GM12865 (cell line): ENCODE results near the gene NADK.
"Not testable (repeated sequence)": the region's sequence is repeated elsewhere in the genome, so short reads cannot be mapped to it uniquely, and the experiment has no call there.

Source experiments
- DNase-seq: peaks from one replicate; pipeline ENCODE4 v3.0.0; 2010; ENCODE audit warnings: low read depth
- H3K4me3 ChIP-seq: 2 replicates; pipeline ENCODE4 v1.5.1; 2011; ENCODE audit warnings: mild to moderate bottlenecking, low read depth, low read length, control low read depth
- TF ChIP-seq, protein P1 (sequence below): IDR thresholded peaks from 2 replicates; pipeline ENCODE4 v1.5.1; 2011; ENCODE audit warnings: low read length, control low read depth, low read depth, inconsistent platforms; ENCODE audit not compliant: insufficient read depth; ENCODE audit errors: missing control alignments

NADK gene

GRCh38 chr1:1732381-1732780 is 45.9 kb downstream of the NADK start:
- no peak for DNase-seq
- TF ChIP-seq, protein P1, sequence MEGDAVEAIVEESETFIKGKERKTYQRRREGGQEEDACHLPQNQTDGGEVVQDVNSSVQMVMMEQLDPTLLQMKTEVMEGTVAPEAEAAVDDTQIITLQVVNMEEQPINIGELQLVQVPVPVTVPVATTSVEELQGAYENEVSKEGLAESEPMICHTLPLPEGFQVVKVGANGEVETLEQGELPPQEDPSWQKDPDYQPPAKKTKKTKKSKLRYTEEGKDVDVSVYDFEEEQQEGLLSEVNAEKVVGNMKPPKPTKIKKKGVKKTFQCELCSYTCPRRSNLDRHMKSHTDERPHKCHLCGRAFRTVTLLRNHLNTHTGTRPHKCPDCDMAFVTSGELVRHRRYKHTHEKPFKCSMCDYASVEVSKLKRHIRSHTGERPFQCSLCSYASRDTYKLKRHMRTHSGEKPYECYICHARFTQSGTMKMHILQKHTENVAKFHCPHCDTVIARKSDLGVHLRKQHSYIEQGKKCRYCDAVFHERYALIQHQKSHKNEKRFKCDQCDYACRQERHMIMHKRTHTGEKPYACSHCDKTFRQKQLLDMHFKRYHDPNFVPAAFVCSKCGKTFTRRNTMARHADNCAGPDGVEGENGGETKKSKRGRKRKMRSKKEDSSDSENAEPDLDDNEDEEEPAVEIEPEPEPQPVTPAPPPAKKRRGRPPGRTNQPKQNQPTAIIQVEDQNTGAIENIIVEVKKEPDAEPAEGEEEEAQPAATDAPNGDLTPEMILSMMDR, result no peak

DNA sequence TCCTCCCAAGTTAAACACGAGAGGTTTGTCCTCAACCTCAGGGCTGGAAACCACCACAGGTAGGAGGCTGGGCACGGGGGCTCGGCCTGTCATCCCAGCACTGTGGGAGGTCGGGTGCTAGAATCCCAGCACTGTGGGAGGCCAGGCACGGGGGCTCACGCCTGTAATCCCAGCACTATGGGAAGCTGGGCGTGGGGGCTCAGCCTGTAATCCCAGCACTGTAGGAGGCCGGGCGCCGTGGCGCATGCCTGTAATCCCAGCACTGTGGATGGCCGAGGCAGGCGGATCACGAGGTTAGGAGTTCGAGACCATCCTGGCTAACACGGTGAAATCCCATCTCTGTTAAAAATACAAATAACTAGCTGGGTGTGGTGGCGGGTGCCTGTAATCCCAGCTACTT is 47.4 kb downstream of the NADK start:
- TF ChIP-seq, protein P1, result no peak
- DNase-seq, result no peak
- no peak overlapping the region for H3K4me3 ChIP-seq

More at GRCh38 chr1:1732381-1732780, 45.9 kb downstream of the NADK start:
- H3K4me3 ChIP-seq, result no peak overlapping the region

GRCh38 chr1:1730230-1730629 is 48.0 kb downstream of the NADK start:
- not testable (repeated sequence) for H3K4me3 ChIP-seq, DNase-seq

- not testable (repeated sequence) for DNase-seq, H3K4me3 ChIP-seq
Observed at GRCh38 chr1:1729116-1729816, 49.0 kb downstream of the NADK start.

DNA sequence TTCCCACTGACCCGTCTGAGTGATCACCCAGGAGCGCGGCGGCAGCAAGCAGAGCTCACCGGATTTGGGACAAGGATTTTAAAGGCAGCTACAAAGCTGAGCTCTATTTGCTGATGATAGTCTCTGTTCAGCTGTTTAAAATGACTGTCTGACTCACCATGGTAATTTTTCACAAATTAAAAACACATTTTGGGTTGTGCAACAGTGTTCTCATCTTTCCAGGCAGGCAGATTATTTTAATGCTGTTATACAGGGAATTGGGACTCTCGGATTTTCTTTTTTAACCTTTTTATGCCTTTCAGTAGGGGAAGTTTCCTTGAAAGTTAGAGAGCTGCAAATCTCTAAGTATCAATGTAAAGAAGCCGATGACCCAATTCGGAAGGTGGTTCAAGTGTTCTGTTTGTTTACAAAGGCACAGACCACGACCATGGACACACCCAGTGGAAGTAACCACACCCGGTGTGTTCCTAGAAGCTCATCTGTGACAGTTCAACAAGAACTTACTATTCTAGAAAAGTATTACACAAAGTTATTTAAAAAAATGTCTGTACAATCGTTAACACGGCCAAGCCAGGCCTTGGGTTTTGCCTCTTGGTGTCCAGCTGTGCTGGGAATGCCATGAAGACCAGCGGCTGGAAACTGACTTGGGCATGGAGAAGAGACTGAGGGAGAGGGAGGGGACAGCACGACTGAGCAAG is 49.8 kb downstream of the NADK start:
- not testable (repeated sequence) for H3K4me3 ChIP-seq
- peak; percentile 65 for DNase-seq

DNA sequence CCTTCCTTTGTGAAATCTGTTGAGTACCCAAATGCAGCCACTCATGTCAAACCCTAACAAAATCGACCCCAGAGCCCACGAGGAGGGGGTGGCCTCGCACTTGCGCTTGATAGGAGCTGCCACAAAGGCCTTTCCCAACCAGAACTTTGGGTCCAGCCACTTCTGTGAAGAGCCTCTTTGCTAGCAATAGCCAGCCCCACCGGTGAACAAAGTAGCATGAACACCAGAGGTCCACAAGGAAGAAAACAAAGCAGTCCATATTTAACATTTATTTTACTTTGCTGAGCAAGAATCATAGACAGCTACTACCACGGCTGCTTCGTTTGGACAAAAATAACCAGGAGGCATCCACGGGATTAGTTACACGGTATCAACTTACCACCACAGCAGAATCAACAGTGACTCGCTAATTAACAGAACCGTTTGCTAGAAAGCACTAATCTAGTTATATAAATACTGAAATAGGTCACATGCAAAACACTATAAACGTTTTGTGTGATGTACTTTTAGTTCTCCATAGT is 51.1 kb downstream of the NADK start:
- not testable (repeated sequence) for H3K4me3 ChIP-seq, DNase-seq

GRCh38 chr1:1726088-1726487 is 52.2 kb downstream of the NADK start:
- not testable (repeated sequence) for DNase-seq, H3K4me3 ChIP-seq

- peak; percentile 100 for DNase-seq
- H3K4me3 ChIP-seq, result peak within 1 kb of the TSS; percentile 73
Observed at GRCh38 chr1:1724035-1724864, 54.0 kb downstream of the NADK start, which contains the start of gene CDK11A. Gene CDK11A (minus strand): TSS chr1:1724357. CDS start chr1:1722818, 1,539 bp downstream.

GRCh38 chr1:1721201-1721600 is 57.1 kb downstream of the NADK start:
- no peak overlapping the region for H3K4me3 ChIP-seq
- no peak for DNase-seq
- TF ChIP-seq, protein P1, result no peak

DNA sequence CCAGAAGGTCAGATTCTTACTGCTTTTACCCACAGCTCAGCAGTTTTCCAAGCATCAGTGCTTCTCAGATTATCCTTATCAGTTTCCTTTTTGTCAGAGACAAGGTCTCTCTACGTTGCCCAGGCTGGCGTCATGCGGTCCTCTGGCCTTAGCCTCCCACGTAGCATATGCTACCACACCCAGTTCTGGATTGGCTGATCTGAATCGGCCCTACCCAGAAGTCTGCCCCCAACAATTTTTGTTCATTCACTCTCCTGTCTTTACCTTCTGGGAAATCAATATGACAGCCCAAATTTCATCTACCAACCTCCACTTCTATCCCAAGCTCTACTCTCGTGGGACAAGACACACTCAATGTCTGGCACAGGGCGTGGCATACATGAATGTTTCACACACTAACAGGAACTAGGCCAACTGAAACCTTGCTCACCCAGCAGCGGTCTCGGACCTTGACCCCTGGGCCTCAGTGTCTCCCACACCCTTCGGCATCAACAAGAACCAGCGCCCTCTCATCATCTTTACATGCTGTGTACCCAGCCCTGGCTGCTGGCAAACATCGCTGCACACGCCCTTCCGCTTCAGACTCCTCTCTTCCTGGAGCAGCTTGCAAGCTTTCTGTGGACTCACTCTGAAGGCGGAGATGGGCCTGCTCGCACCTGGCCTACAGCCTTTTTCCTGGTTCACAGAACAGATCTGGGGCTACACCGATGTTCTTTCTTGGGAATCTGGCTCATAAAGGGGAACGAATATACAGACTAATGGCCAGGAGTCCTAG is 63.0 kb downstream of the NADK start:
- DNase-seq, H3K4me3 ChIP-seq: not testable (repeated sequence)

DNA sequence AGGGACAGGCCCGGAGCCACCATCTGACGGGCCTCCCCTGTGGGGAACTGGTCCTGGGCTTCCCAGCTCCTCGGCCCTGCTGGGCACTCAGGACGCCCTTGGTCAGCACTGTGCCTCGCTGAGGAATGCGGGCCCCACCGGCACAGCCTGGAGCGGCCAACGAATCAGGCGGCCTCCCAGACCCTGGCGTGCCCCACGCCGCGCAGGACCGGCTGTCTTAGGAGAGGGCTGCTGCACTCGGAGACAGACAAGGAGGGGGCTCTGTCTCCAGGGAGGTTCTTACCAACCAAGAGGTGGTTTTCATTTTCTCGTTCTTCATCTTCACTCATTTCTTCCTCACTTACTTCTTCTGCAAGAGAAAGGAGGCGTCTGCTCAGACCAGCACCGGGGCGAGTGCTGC is 70.4 kb downstream of the NADK start:
- not testable (repeated sequence) for DNase-seq, H3K4me3 ChIP-seq

DNA sequence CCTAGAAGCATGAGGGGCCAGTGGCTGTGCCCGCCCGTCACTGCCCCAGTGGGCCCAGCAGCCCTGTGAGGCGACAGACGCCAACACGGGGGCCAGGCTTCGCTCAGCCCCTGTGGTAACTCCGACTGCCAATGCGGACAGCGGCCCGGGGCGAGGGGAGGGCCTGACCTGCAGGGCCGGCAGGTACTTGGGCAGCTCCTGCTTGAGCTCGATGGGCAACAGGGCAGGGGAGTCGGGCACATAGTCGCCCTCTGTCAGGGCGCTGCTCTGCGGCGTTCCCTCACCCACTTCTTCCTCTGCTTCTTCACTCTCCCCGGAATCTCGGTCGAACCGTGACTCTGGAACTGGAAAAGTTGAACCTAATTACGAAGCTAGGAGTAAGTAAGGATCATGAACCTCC is 71.0 kb downstream of the NADK start:
- not testable (repeated sequence) for H3K4me3 ChIP-seq, DNase-seq

DNA sequence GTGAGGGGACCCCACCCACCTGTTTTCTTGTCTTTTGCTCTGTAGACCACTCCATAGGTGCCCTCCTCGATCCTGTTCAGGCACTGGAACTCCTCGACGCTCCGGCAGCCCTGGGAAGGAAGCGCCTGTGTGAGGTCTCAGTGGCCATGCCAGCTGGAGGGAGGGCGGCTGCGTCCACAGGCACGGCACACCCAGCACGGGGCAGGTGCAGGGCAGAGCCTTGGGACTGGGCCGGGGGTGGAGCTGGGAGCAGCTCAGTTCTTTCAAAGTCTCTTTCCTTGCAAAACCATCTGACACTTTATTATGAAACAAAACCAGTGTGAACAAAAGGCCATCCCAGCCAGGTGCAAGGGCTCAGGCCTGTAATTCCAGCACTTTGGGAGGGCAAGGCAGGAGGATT is 72.6 kb downstream of the NADK start:
- DNase-seq, H3K4me3 ChIP-seq: not testable (repeated sequence)
